Measurements from ENCODE around the gene APOL5.

- TF ChIP-seq EZH2 (IDR thresholded peaks at IDR 0.05): no peak
- TF ChIP-seq POLR2AphosphoS5 (IDR thresholded peaks at IDR 0.05; ENCODE audit: borderline replicate concordance, low read depth, low read length): no peak
- no peak for TF ChIP-seq FOXP2 (optimal IDR thresholded peaks at IDR 0.05; ENCODE audit: control extremely low read depth, extremely low read length, insufficient read depth)
These were observed 7.8 kb downstream of the APOL5 start for GRCh38 chr22:35725521-35725920.

Data from SK-N-MC (cell line).